22Rv1 (cell line): Measurements from ENCODE around the gene GORASP2.

Experiments
- CTCF ChIP-seq: fragments of 450-650 bp; IDR thresholded peaks from 2 replicates; pipeline ENCODE4 v1.5.1; 2017; ENCODE audit warnings: mild to moderate bottlenecking
- ZFX ChIP-seq: fragments of 450-650 bp; IDR thresholded peaks from 2 replicates; pipeline ENCODE4 v1.6.1; 2017; ENCODE audit warnings: antibody characterized with exemption, borderline replicate concordance

GRCh38 chr2:170928036-170928823 lies 823 bp upstream of the GORASP2 start:
- TF ChIP-seq CTCF = no peak
- TF ChIP-seq ZFX = no peak
